Mucosa of descending colon (tissue), 3 donors: ENCODE results near the gene IL2RA. TPM values are rescaled to one million over a fixed set of nuclear protein-coding genes. Genes with fewer than 3 reads are reported as not detected.

Experiments used
- ATAC-seq: fragments of 200-7000 bp; cut with Tn5 transposase; one replicate; pipeline ENCODE4 v1.9.1; 2020; ENCODE audit warnings: mild to moderate bottlenecking, moderate library complexity
- DNase-seq, 3 donors: peaks; one replicate each; pipeline ENCODE4 v3.0.0-alpha.2; 2020
- H3K36me3 ChIP-seq: fragments of 200-600 bp; one replicate; pipeline ENCODE4 v1.8.0; 2021; ENCODE audit warnings: low read depth, mild to moderate bottlenecking
- H3K4me1 ChIP-seq: fragments of 200-600 bp; one replicate; pipeline ENCODE4 v1.8.0; 2021; ENCODE audit warnings: low read depth, mild to moderate bottlenecking
- H3K4me3 ChIP-seq: fragments of 200-600 bp; one replicate; pipeline ENCODE4 v1.8.0; 2021; ENCODE audit warnings: mild to moderate bottlenecking
- H3K9me3 ChIP-seq: fragments of 200-600 bp; one replicate; pipeline ENCODE4 v1.8.0; 2021; ENCODE audit warnings: mild to moderate bottlenecking
- intact Hi-C, 2 donors: fragments of 100-400 bp; cut with DNase I in 1 of 2; cut with micrococcal nuclease in 1 of 2; formaldehyde crosslinking; loops; one replicate each; pipeline versions ENCODE4 v1.11.0 to v1.11.1; 2022; cut with DNase I, micrococcal nuclease
- total RNA-seq, 3 donors: library from RNA; stranded (reverse); fragmentation: NEBNext Ultra II Directional in 2 of 3; extraction: Animal tissue kit (Norgen Biotek cat#: 25700) in 2 of 3; gene quantifications; one replicate each; pipeline versions ENCODE4 v1.2.1 to v1.2.4, GENCODE V29; 2021 to 2023
- TF ChIP-seq, protein P1 (sequence below): fragments of 200-600 bp; IDR thresholded peaks from one replicate; pipeline ENCODE4 v1.8.0; 2022; ENCODE audit warnings: antibody characterized with exemption, mild to moderate bottlenecking
- donor health status: DM: no; HTN: no; CAD: no; lungs with moderate emphysema.
- donor health status: DM: no; HTN: no; CAD: no.
- donor health status: DM: no; HTN: yes; CAD: no.

IL2RA gene
- total RNA-seq, 3 donors from 2014 or later: 1.2 to 3.7 (median 2.1) TPM

DNA sequence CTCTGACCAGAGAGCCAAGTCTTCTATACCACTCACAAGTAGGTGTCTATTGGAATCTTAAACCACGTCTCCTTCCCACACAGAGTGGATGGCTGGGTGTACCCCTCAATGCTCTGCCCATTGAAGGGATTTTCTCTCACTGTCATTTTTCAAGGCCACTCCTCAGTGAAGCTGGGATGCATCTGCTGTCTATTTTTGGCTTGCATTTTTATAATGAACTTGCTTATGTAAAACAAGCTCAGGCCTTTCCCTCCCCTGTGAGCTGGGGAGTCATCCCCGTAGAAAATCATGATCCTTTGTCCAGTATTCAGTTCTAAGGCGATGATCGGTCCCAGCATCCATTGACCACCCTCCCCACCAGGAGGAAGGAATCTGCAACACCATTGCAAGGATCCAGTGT lies 16.9 kb upstream of the IL2RA start:
- ATAC-seq (no peak), DNase-seq (no peak)
- no peak overlapping the region for H3K4me3 ChIP-seq
- H3K4me1 ChIP-seq: no peaks in the 10 kb centered on the region
- H3K9me3 ChIP-seq: no peaks in the 10 kb centered on the region
- intact Hi-C loops: no loop called here
- TF ChIP-seq, protein P1, sequence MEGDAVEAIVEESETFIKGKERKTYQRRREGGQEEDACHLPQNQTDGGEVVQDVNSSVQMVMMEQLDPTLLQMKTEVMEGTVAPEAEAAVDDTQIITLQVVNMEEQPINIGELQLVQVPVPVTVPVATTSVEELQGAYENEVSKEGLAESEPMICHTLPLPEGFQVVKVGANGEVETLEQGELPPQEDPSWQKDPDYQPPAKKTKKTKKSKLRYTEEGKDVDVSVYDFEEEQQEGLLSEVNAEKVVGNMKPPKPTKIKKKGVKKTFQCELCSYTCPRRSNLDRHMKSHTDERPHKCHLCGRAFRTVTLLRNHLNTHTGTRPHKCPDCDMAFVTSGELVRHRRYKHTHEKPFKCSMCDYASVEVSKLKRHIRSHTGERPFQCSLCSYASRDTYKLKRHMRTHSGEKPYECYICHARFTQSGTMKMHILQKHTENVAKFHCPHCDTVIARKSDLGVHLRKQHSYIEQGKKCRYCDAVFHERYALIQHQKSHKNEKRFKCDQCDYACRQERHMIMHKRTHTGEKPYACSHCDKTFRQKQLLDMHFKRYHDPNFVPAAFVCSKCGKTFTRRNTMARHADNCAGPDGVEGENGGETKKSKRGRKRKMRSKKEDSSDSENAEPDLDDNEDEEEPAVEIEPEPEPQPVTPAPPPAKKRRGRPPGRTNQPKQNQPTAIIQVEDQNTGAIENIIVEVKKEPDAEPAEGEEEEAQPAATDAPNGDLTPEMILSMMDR: no peak
- no peaks in the 10 kb centered on the region for H3K36me3 ChIP-seq

- Histone ChIP-seq H3K36me3 (no peaks in the 10 kb centered on the region), H3K9me3 (no peaks in the 10 kb centered on the region), H3K4me3 (no peak overlapping the region), H3K4me1 (no peaks in the 10 kb centered on the region)
- TF ChIP-seq, protein P1: no peak
- intact Hi-C loops: no loop called here
- DNase-seq (no peak), ATAC-seq (no peak)
Observed at GRCh38 chr10:6077071-6077675, 15.0 kb upstream of the IL2RA start.

GRCh38 chr10:6074489-6075301 lies 12.5 kb upstream of the IL2RA start:
- Histone ChIP-seq H3K36me3 (no peaks in the 10 kb centered on the region), H3K9me3 (no peaks in the 10 kb centered on the region), H3K4me1 (no peaks in the 10 kb centered on the region), H3K4me3 (no peak overlapping the region)
- DNase-seq: no peak
- intact Hi-C loops: no loop called here
- ATAC-seq: peak; percentile 20
- TF ChIP-seq, protein P1: no peak

GRCh38 chr10:6072215-6072934 lies 10.2 kb upstream of the IL2RA start:
- H3K9me3 ChIP-seq: no peaks in the 10 kb centered on the region
- no peak for ATAC-seq
- no peak for DNase-seq
- H3K4me1 ChIP-seq: no peaks in the 10 kb centered on the region
- intact Hi-C loops: no loop called here
- H3K36me3 ChIP-seq: no peaks in the 10 kb centered on the region
- TF ChIP-seq, protein P1: no peak
- no peak overlapping the region for H3K4me3 ChIP-seq

DNA sequence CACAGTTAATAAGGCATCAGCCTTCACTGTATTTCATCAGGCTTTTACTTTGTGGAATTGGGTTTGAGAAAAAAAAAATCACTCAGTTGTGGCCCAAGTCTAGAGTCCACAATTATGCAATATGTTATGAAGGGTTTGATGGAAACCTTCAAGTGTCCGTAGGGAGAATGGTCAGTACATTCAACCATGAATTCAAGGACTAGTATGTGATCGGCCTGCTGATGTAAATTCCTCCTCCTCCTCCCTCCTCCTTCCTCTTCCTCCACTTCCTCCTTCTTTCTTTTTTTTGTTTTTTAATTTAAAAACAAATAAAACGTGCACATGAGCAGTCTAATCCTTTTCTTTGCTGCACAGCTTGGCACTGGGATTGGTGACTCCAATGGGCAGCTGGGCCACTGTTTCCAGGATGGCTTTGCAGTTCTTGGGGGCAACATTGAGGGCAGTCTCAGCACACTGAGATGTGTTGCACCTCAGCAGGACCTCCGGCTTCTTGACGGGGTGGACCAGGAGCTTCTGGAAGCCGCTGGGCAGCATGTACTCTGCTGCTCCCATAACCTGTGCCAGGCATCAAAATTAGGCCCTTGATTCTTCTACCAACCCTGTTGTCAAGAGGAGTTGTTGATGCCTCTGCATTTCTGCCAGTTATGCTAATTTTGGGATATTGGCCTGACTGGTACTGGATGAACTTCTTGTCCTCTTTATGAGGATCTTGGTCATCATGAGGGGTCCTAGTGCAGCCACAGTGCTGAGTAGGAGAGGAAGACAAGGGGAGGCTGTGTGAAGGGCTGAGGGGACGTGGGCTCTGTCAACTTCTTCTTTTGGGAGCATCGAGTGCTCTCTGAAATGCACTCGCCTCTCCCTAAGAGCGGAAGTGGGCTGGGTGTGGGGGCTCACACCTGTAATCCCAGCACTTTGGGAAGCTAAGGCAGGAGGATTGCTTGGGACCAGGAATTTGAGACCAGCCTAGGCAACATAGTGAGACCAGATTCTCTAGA lies 9.3 kb upstream of the IL2RA start:
- no peak for DNase-seq
- intact Hi-C loops: no loop called here

More for the DNA sequence above, 9.3 kb upstream of the IL2RA start:
- TF ChIP-seq, protein P1: no peak
- Histone ChIP-seq H3K9me3 (no peaks in the 10 kb centered on the region), H3K4me3 (no peak overlapping the region), H3K4me1 (no peaks in the 10 kb centered on the region), H3K36me3 (no peaks in the 10 kb centered on the region)
- peak; percentile 19 for ATAC-seq
